Osteocyte (in vitro differentiated cells): ENCODE results near the gene SHROOM3. TPM values are rescaled to one million over a fixed set of nuclear protein-coding genes. Genes with fewer than 3 reads are reported as not detected.

Experiments used
- DNase-seq: peaks from one replicate; pipeline ENCODE4 v3.0.0; 2021; ENCODE audit warnings: mixed read lengths; ENCODE audit not compliant: unreplicated experiment; ENCODE audit errors: extremely low spot score
- H3K27ac Mint-ChIP-seq: one replicate; pipeline ENCODE4 v1.8.0; 2021; ENCODE audit warnings: mild to moderate bottlenecking, mixed read lengths; ENCODE audit not compliant: unreplicated experiment
- H3K27me3 Mint-ChIP-seq: one replicate; pipeline ENCODE4 v1.8.0; 2021; ENCODE audit warnings: mixed read lengths; ENCODE audit not compliant: unreplicated experiment
- H3K36me3 Mint-ChIP-seq: one replicate; pipeline ENCODE4 v1.8.0; 2021; ENCODE audit warnings: mixed read lengths; ENCODE audit not compliant: unreplicated experiment
- H3K4me1 Mint-ChIP-seq: one replicate; pipeline ENCODE4 v1.8.0; 2021; ENCODE audit warnings: mixed read lengths; ENCODE audit not compliant: unreplicated experiment
- H3K4me3 Mint-ChIP-seq: one replicate; pipeline ENCODE4 v1.8.0; 2021; ENCODE audit warnings: mild to moderate bottlenecking, moderate library complexity, mixed read lengths; ENCODE audit not compliant: unreplicated experiment
- H3K9me3 Mint-ChIP-seq: one replicate; pipeline ENCODE4 v1.8.0; 2021; ENCODE audit warnings: mixed read lengths; ENCODE audit not compliant: unreplicated experiment
- total RNA-seq: library from RNA; stranded (reverse); gene quantifications from 2 replicates; pipeline ENCODE4 v1.2.1, GENCODE V29; 2021
- TF ChIP-seq, protein P1 (sequence below): fragments of 200-600 bp; sonication (generic); IDR thresholded peaks from 2 replicates; pipeline ENCODE4 v1.5.0; 2021; ENCODE audit warnings: antibody characterized with exemption, mild to moderate bottlenecking, moderate library complexity

SHROOM3 gene
- total RNA-seq, 1 donor from 2014 or later, result 4.8 TPM

DNA sequence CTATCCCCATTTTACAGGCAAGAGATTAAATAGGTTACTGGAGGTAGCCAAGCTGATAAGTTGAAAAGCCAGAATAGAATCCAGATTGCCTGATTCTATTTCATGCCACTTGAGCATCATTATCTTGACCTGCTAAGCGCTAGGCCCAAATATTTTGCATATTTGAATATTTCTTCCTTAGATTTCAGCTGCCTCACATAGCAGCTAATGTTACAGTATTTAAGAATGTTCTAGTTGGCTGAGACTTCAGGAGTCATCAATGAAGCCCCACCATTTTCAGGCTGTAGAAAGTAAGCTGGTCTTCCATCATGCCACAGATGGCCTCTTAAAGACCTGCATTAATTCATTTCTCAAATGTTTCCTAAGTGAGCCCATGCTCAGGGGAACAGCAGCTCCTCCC is 121.4 kb downstream of the SHROOM3 start:
- TF ChIP-seq, protein P1, sequence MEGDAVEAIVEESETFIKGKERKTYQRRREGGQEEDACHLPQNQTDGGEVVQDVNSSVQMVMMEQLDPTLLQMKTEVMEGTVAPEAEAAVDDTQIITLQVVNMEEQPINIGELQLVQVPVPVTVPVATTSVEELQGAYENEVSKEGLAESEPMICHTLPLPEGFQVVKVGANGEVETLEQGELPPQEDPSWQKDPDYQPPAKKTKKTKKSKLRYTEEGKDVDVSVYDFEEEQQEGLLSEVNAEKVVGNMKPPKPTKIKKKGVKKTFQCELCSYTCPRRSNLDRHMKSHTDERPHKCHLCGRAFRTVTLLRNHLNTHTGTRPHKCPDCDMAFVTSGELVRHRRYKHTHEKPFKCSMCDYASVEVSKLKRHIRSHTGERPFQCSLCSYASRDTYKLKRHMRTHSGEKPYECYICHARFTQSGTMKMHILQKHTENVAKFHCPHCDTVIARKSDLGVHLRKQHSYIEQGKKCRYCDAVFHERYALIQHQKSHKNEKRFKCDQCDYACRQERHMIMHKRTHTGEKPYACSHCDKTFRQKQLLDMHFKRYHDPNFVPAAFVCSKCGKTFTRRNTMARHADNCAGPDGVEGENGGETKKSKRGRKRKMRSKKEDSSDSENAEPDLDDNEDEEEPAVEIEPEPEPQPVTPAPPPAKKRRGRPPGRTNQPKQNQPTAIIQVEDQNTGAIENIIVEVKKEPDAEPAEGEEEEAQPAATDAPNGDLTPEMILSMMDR, result no peak
- Mint-ChIP-seq H3K27me3 (no peaks in the 10 kb centered on the region), H3K9me3 (no peaks in the 10 kb centered on the region), H3K4me3 (no peak overlapping the region), H3K4me1 (peaks cover 20% of the 10 kb centered on the region), H3K27ac (no peak overlapping the region), H3K36me3 (no peaks in the 10 kb centered on the region)
- DNase-seq, result no peak

DNA sequence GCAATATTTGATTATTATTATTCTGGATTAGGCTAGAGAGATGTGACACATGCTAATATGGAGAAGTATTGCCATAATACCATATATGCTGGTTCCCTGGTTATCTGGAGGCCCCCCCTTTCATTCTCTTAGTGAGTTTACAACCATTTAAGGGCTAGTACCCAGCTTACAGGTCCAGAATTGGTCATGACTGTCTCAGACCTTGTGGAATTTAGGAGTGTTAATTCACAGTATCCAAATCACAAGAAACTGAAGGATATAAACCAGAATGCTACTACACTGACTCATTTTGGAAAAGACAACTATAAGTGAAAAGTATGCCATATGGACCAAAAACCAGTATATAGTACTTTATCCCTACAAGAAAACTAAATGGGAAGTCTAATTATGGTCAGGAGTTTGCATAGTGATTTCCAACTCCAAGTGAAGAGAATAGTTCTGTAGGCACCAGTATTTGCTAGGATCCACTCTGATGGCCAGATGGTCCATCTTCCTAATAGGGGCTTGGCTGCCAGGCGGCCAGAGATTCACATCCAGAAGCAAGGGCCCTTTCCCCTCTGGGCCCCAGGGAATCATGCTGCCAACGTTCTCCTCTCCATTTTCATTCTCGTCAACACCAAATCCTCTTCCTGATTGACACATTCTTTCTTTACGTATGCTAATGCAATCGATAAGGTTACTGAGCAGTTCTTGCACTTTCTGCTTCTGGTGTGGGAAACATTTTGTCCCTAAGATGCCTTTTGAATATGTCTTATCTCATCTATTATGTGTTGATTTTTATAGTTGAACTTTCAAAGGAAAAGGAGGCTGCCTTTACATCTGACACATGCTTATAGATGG is 123.6 kb downstream of the SHROOM3 start:
- Mint-ChIP-seq H3K9me3 (no peaks in the 10 kb centered on the region), H3K4me3 (no peak overlapping the region), H3K27me3 (no peaks in the 10 kb centered on the region), H3K27ac (no peak overlapping the region), H3K4me1 (peaks cover 40% of the 10 kb centered on the region), H3K36me3 (no peaks in the 10 kb centered on the region)
- TF ChIP-seq, protein P1, result no peak
- DNase-seq, result no peak

DNA sequence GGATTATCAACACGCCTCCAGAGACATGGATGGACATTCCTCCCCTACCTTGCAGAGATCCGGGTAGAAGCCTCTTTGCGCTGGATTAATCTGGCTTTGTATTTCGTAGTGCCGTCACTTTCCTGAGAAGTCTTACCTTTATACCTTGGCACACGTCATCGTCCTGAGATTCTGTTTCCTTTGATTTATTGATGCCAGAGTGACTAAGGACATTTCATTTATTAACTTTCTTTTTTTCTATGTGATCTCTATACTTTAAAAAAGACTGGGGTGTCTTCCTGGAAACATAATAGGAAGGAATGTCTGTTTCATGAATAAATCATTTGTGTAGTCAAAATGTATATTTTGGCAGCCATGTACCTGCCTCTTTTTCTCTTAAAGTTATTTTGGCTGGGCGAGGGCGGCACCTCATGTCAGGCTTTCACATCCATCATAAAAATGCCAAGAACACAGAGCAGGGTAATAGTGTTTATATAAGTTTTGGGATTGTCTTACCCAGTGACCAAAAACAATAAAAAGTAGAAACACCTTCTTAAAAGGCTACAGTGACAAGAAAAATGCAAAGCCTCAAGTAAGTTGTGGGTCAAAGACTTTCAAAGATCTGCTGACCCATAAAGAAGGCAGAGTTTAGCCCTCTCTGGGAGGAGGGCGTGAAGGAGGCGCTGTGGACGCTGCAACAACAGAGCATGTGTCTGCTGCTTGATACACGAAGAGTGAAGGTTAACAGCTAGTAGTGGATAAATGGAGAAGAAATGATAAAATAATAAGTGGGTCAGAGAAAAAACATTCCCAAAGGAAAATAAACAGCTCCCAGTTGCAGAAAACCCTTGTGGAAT is 124.4 kb downstream of the SHROOM3 start:
- H3K27me3 Mint-ChIP-seq, result no peaks in the 10 kb centered on the region
- H3K9me3 Mint-ChIP-seq, result no peaks in the 10 kb centered on the region
- TF ChIP-seq, protein P1, result no peak
- no peaks in the 10 kb centered on the region for H3K36me3 Mint-ChIP-seq
- H3K4me1 Mint-ChIP-seq, result peaks cover 49% of the 10 kb centered on the region
- no peak for DNase-seq
- H3K27ac Mint-ChIP-seq, result no peak overlapping the region
- no peak overlapping the region for H3K4me3 Mint-ChIP-seq

DNA sequence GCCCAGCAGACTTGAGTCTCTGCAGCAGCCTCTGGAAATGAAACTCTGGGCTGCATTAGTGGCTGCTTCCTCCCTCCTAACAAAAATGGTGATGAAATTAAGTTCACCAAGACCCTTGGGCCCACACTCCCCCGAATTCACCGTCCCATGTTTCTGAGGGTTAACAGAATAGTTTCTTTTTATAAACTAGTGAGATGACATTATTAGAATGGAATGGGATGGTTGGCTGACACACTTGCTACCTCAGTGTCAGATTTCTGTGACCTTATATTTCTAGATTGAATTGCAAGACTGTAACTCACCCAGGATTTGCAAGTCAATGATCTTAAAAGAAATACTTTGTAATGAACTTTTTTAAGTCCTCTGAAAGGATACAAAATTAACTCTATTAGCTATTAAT is 127.1 kb downstream of the SHROOM3 start:
- TF ChIP-seq, protein P1, result no peak
- Mint-ChIP-seq H3K4me3 (no peak overlapping the region), H3K27ac (peak overlapping the region; percentile 81), H3K36me3 (no peaks in the 10 kb centered on the region), H3K27me3 (no peaks in the 10 kb centered on the region), H3K9me3 (no peaks in the 10 kb centered on the region), H3K4me1 (peaks cover 58% of the 10 kb centered on the region)
- no peak for DNase-seq
